GM12873 (cell line): ENCODE results near the gene CLEC9A.

Experiments used
- TF ChIP-seq, protein P1 (sequence below): IDR thresholded peaks from 2 replicates; pipeline ENCODE4 v1.5.1; 2012; ENCODE audit warnings: low read depth, mild to moderate bottlenecking, moderate library complexity, low read length, control low read depth; ENCODE audit not compliant: insufficient read depth; ENCODE audit errors: missing control alignments

Gene CLEC9A

DNA sequence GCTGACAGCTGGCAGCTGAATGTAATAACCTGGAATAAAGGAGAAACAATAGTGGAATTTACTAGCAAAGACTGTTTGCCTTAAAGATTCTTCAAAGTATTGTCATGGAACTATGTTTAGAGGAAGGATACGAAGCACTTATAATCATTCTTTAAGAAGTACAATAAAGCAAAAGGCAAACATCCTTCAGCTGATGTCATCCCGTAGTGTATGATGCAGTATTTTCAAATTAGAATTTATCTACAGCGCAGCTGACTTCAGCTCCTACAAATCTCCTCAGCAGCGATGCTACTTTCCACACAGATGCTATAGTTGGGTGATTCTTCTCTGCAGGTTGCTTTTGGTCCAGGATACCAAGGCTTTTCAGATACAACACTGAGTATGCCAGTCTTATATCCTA, 36.8 kb downstream of the CLEC9A start:
- TF ChIP-seq, protein P1, sequence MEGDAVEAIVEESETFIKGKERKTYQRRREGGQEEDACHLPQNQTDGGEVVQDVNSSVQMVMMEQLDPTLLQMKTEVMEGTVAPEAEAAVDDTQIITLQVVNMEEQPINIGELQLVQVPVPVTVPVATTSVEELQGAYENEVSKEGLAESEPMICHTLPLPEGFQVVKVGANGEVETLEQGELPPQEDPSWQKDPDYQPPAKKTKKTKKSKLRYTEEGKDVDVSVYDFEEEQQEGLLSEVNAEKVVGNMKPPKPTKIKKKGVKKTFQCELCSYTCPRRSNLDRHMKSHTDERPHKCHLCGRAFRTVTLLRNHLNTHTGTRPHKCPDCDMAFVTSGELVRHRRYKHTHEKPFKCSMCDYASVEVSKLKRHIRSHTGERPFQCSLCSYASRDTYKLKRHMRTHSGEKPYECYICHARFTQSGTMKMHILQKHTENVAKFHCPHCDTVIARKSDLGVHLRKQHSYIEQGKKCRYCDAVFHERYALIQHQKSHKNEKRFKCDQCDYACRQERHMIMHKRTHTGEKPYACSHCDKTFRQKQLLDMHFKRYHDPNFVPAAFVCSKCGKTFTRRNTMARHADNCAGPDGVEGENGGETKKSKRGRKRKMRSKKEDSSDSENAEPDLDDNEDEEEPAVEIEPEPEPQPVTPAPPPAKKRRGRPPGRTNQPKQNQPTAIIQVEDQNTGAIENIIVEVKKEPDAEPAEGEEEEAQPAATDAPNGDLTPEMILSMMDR = no peak

DNA sequence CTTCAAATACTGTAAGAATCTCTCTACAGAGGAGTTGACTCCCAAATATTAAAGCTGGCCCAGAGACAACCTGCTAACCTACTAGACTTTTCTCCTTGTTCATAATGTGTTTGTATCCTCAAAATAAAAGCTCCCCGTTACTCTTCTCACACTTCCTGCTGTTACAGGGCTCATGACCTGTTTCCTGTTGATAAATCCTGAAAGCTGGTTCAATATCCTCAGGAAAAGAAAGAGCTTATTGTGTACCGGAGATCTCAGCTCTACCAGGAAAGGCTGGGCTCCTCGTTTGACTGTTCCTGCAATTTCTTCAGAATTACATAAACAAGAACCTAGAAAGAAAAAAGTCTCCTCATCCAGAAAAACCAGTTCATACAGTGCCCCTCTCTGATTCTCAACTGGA, 37.5 kb downstream of the CLEC9A start:
- TF ChIP-seq, protein P1 = no peak

DNA sequence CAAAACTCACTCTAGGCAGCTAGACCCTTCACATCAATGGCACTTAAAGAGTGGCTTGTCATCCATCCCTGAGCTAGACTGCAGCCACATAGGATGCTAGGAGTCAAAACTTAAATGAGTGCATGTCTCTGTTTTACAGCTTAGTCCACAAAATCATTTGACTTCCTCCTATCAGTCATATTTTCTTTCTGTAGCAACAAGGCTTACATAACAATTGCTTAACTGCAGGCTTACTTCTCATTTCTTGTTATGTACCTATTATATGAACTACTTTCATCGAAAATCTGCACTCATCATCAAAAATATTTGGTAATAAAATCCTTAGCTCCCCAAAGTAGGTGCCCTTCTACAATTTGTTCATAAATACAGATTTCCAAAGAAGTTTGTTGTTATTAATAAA, 38.2 kb downstream of the CLEC9A start:
- TF ChIP-seq, protein P1 = no peak

DNA sequence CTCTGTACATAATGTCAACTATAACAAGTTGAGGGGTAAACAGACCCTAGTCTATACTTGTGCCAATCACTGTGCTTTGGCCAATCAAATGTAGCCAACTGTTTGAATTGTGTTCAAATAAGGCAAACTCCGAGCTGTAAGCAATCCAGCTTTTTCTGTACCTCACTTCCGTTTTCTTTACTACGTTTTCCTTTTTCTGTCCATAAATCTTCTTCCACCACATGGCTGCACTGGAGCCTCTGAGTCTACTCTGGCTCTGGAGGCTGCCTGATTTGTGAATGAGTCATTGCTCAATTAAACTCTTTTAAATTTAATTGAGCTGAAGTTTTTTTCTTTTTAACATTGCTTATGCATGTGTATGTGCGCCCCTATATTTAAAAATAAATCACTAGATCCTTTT, 38.6 kb downstream of the CLEC9A start:
- TF ChIP-seq, protein P1 = no peak

DNA sequence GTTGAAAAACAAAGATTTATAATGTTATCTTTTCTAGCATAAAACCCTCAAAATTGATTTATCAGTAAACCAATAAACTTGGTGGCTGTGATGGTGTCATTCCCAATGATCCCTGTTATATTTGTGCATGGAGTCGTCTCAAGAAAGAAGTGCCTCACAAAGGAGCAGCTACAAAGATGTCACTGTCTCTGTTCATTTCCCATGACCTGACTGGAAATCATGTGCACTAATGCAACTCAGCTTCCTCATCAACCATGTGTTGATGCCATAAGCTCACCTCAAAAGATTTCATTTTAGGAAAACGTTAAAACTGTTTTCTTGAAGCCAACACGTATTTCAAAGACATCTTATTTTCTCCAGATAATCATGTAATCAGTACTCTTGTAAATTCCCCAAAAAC, 39.5 kb downstream of the CLEC9A start:
- TF ChIP-seq, protein P1 = no peak

DNA sequence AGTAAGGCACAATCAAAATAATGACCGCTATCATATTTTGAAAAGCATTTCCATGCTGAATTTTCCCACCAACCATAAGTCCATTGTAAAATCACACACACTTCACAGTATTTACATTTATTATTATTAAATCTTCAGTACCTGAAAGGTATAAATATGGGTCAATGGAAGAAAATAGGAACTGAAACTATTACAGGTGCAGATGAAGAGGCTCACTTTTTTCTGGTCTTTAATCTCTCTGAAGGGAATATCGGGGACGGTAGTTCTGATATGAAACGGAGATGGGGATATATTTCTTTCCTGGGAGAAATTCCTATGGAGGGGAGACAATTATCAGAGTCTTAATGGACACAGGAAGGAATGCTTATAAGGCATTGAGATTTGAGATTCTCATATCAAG, 39.9 kb downstream of the CLEC9A start:
- TF ChIP-seq, protein P1 = no peak

DNA sequence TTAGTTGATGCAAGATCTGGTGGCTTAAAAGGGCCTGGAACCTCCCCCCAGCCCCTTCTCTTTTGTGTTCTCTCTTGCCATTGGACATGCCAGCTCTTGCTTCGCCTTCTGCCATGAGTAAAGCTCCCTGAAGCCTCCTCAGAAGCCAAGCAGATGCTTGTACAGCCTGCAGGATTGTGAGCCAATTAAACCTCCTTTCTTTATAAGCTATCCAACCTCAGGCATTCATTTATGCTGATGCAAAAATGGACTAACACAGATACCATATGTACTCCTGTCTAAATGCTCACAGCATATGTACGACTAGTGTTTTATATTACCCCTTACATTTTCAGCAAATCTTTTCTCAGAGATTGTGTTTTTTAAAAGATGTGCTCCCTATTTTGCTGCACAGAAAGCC, 41.6 kb downstream of the CLEC9A start:
- TF ChIP-seq, protein P1 = no peak

DNA sequence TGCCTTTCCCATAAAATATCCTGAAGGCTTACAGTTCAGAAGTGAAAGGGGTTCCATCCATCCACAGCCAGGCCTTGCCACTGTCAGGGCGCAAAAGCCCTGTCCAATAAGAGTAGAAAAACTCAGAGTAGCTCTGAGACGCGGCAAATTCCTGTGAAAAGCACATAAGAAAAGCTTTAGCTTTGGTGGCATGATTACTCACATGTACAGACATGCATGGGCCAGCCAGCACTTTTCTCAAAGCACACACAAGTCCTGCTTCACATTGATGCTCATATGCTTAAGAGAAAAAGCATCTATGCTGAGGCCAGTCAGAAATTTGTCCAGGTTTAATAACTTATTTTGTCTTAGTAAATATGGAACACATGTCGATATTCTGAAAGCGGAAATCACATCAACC, 42.8 kb downstream of the CLEC9A start:
- TF ChIP-seq, protein P1 = no peak
